ENCODE data around the gene PARN.
"Not testable (repeated sequence)": the region's sequence is repeated elsewhere in the genome, so short reads cannot be mapped to it uniquely, and the experiment has no call there.

PARN gene

DNA sequence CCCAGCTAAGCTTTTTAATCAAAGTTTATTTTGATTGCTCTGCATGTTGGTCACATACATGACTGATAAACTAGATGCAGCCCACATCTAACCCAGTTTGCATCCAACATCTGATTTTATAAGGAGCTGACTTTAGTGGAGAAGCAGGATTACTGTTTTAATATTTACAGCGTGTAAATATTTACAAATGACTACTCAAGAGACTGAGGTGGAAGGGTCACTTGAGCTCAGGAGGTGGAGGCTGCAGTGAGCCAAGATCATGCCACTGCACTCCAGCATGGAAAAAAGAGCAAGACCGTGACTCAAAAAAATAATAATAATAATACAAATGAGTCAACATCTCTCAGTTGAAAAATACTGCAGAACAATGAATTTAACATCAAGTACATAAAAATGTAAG is 50.8 kb downstream of the PARN start:
- TF ChIP-seq ZFX (IDR thresholded peaks at IDR 0.05) = no peak
- TF ChIP-seq, protein P1, sequence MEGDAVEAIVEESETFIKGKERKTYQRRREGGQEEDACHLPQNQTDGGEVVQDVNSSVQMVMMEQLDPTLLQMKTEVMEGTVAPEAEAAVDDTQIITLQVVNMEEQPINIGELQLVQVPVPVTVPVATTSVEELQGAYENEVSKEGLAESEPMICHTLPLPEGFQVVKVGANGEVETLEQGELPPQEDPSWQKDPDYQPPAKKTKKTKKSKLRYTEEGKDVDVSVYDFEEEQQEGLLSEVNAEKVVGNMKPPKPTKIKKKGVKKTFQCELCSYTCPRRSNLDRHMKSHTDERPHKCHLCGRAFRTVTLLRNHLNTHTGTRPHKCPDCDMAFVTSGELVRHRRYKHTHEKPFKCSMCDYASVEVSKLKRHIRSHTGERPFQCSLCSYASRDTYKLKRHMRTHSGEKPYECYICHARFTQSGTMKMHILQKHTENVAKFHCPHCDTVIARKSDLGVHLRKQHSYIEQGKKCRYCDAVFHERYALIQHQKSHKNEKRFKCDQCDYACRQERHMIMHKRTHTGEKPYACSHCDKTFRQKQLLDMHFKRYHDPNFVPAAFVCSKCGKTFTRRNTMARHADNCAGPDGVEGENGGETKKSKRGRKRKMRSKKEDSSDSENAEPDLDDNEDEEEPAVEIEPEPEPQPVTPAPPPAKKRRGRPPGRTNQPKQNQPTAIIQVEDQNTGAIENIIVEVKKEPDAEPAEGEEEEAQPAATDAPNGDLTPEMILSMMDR (conservative IDR thresholded peaks at IDR 0.05) = no peak
- peak overlapping the region; percentile 61 for H3K27ac ChIP-seq

DNA sequence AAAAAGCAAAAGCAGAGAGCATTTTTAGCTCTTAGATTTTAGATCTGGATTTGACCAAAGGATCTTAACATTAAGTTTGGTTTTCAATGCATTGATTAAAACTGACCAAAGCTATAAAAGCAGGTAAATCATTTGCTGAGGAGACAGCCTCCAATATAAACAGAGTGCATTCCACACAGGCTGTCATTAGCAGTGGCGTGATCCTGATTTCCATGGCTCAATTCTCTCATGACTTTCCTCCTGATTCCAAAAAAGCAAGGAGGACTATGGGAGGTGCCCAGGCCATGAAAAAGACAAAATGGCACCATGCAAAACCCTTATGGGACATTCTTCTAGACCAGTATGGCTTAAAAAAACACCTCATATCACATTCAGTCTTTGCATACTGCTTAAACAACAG is 53.5 kb downstream of the PARN start:
- TF ChIP-seq ZFX (IDR thresholded peaks at IDR 0.05) = no peak
- TF ChIP-seq, protein P1 (conservative IDR thresholded peaks at IDR 0.05) = no peak
- H3K27ac ChIP-seq = no peak overlapping the region

DNA sequence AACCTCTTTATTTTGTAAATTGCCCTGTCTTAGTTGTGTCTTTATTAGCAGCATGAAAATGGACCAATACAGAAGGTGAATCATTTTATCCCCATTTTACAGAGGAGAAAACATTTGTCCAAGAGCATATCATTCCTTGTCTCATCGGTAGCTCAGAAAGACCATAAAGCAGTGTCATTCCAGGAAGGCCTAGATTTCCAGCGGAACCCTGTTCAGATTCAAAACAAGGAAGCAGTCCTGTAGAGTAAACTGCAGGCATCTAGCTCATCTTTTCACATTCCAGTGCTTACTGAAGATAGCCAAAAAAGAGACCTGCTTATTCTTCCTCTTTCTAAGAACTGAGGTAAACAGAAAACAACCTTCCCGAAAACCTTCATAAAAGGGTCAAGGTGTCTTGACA is 54.0 kb downstream of the PARN start:
- TF ChIP-seq ZFX (IDR thresholded peaks at IDR 0.05) = no peak
- no peak overlapping the region for H3K27ac ChIP-seq

DNA sequence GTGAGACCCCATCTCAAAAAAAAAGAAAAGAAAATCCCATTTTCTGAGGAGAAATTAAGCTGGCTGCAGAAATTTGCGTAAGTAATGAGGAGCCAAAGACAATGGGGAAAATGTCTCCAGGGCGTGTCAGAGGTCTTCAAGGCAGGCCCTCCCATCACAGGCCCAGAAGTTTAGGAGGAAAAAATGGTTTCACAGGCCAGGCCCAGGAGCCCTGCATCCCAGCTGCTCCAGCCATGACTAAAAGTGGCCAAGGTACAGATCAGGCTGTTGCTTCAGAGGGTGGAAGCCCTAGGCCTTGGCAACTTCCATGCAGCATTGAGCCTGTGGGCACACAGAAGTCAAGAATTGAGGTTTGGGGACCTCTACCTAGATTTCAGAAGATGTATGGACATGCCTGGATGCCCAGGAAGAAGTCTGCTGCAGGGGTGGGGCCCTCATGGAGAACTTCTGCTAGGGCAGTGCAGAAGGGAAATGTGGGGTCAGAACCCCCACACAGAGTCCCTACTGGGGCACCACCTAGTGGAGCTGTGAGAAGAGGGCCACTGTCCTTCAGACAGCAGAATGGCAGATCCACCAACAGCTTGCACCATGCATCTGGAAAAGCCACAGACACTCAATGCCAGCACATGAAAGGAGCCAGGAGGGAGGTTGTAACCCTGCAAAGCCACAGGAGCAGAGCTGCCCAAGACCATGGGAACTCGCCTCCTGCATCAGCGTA is 55.2 kb downstream of the PARN start:
- H3K27ac ChIP-seq = not testable (repeated sequence)

DNA sequence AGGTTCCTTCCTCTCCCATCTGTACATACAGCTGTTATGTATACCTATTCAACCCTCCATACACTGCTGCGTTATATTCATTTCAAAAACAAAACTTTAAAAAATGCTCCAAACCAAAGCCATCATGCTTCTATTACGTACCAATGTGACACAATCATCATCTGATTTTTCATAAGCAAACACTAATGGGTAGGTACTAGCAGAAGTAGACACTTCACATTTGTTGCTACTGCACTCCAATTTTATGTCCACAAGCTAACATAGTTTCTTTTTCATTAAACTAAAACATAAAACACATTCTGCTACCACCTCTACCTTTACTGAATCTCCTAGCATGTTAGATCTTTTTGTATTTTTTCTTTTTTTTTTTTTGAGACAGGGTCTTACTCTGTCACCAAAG is 57.5 kb downstream of the PARN start:
- H3K27ac ChIP-seq = no peak overlapping the region
- no peak for TF ChIP-seq ZFX (IDR thresholded peaks at IDR 0.05)
- TF ChIP-seq, protein P1 (conservative IDR thresholded peaks at IDR 0.05) = no peak

DNA sequence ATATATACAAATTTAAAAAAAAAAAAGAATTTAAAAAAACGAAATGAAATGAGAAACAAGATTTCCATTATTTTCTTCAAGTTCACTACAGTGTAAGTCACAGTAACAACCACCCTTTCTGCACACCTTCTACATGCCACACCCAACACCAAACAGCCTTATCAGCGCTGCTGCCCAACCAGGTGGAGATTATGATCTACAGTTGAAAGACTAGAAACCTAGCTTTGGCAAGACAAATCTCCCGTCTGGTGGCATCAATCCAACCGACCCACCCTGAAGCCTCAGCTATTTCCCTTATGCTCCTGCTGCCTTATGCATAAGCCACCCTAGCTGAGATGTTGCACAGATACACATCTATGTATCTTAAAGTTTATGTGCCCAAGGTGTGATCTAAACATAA is 60.8 kb downstream of the PARN start:
- no peak overlapping the region for H3K27ac ChIP-seq
- no peak for TF ChIP-seq ZFX (IDR thresholded peaks at IDR 0.05)
- TF ChIP-seq, protein P1 (conservative IDR thresholded peaks at IDR 0.05) = no peak

DNA sequence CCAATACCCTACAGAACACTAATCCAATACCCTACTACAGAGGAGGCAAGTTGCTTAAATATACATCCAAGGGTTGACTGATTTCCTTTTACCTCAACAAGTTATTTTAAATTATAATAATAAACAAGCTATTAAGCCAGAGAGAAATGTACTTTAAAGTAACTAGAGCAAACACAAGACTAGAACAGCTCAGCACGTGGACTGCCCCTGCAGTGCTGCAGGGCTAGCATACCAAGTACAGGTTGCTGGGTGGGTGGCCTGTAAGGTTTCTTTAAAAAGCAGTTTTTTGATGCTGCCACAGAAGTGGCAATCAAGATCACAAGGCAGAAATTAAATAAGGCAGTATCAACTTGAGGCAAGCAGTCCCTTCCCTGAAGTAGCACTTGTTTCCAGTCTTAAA is 63.5 kb downstream of the PARN start:
- TF ChIP-seq, protein P1 (conservative IDR thresholded peaks at IDR 0.05) = no peak
- TF ChIP-seq ZFX (IDR thresholded peaks at IDR 0.05) = no peak
- H3K27ac ChIP-seq = peak overlapping the region; percentile 58

DNA sequence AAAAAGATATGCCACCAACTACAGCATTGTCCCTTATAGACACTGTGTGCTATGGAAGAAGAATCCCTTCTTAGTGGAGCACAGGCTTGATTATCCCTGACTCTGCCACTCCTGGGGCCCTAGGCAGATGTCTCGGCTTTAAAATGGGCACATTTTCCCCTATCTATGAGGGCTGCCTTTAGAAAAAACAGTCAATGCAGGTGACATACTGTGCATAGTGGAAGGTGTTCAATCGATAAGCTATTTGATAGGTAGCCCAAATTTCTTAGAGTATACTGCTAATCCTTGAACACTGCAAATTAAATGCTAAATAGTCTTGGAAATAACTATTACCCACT is 64.4 kb downstream of the PARN start:
- TF ChIP-seq ZFX (IDR thresholded peaks at IDR 0.05) = no peak
- TF ChIP-seq, protein P1 (conservative IDR thresholded peaks at IDR 0.05) = no peak

More for the DNA sequence above, 64.4 kb downstream of the PARN start:
- H3K27ac ChIP-seq = peak overlapping the region; percentile 58; the same call in 1 of the 2 replicates

Measured in C4-2B (cell line).